Mesenteric fat pad (tissue), 1 donor: ENCODE data around the gene SLAIN2. TPM values are rescaled to one million over a fixed set of nuclear protein-coding genes. Genes with fewer than 3 reads are reported as not detected.

Experiments used
- DNase-seq: peaks from one replicate; pipeline ENCODE4 v3.0.0-alpha.2; 2020; ENCODE audit warnings: low spot score
- total RNA-seq: library from RNA; stranded (reverse); fragmentation: NEBNext Ultra II Directional; extraction: Animal tissue kit (Norgen Biotek cat#: 25700); gene quantifications from one replicate; pipeline ENCODE4 v1.2.1, GENCODE V29; 2021
- donor health status: DM: yes; HTN: yes; CAD: no.

SLAIN2 gene
- total RNA-seq, 1 donor from 2014 or later: 116 TPM

DNA sequence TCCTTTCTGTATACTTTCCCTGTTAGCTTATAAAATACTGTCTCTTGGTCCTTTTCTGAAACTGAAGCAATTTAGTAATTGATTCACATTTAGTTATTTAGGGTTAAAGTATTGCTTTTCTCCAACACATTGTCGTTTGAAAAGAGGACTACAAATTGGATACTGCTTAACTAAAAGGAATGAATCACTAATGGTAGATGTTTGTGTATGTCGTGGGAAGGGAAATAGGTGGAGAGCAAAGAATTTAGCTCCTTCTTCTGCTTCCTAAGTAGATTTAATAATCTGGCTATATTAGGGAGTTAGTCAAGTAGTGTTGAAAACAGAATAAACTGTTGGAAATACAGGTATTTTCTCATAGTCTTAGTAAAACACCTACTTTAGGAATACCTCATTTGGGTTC lies 27.9 kb downstream of the SLAIN2 start:
- no peak for DNase-seq

DNA sequence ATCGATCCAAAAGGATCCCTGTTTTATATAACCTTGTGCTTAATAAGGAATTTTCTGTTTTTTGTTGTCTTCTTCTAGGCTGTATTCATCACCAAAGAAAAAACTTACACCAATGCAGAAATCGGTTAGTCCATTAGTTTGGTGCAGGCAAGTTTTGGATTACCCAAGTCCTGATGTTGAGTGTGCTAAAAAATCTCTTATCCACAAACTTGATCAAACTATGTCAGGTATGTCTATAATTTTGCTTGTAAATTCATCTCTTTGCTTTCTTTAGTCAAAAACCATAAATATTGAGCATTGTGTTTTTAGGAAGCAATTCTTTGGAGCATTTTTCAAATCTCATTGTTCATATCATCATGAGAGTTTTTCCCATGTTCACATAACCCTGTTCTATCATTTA lies 28.4 kb downstream of the SLAIN2 start:
- no peak for DNase-seq

DNA sequence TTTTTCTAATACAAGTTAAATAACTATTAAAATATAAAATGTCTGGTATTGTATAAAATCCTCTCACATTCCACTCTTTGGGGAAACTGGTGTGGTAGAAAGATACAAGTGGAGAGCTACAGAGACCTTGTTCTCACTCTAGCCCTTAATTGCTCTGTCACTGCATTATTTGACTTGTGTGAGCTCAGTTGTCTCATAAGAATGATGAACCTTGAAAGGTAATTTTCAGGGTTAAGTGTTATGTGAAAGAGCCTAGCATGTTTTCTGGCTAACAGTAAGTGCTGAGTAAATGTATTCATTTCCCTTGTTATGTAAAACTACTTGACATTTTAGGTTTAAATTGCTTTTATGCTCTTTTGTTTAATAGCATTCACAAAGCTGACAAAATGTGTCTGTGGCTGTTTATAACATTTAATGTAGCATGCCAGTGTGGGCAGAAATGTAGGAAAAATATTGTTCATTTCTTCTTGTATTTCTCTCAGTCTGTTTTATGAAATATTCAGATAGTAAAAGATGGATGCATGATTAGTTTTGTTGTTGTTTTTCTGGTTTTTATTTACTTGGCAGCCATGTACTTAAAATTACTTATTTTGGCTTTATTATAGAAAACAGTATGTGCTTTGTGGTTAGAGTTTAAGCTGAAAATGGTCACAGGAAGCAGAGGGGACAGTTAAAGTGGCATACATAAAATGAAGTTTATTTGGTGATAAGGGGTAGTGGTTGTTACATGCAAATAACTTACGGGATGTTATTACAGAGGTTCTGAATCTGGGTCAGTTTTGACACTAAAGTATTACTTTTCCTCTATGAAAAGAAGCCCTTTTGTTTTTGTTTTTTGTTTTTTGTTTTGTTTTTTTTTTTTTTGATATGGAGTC lies 29.2 kb downstream of the SLAIN2 start:
- DNase-seq: no peak

DNA sequence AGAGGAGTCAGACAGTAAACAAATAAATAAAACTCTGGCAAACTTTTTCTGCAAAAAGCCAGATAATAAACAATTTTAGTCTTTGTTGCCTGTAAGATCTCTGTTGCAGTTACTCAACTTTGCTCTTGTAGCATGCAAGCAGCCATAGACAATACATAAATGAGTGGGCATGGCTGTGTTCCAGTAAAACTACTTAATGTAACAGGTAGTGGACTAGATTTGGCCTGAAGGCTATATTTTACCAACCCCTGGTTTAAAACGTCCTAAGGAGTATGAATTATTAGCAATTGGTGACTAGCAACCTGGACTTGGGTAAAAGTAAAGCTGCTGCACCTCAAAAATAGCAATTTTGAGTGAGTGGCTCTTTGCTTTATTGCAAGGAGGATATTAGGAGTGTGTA lies 30.9 kb downstream of the SLAIN2 start:
- no peak for DNase-seq

DNA sequence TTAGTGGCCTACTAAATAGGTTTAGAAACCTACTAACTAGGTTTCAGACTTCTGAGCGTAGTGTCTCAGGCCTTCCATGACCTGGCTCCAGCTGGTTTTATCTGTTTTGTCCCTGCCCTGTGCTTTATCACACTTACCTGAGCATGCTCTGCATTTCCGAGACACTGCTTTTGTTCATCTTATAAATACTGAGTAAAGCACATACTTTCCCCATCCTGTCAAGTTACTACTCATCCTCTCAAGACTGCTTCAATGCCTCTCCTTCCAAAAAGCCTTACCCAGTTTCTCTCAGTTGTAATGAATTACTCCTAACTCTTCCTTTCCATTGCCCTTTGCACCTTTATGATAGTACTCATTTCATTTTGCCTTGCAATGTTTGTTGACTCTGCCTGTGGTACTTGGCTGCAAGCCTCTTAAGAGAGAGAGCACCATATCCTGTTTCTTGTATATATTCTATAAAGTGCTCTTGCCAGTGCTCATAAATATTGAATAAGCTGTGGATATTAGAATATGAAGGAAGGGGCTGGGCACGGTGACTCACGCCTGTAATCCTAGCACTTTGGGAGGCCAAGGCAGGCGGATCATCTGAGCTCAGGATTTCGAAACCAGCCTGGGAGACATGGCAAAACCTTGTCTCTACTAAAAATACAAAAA lies 34.4 kb downstream of the SLAIN2 start:
- DNase-seq: no peak

DNA sequence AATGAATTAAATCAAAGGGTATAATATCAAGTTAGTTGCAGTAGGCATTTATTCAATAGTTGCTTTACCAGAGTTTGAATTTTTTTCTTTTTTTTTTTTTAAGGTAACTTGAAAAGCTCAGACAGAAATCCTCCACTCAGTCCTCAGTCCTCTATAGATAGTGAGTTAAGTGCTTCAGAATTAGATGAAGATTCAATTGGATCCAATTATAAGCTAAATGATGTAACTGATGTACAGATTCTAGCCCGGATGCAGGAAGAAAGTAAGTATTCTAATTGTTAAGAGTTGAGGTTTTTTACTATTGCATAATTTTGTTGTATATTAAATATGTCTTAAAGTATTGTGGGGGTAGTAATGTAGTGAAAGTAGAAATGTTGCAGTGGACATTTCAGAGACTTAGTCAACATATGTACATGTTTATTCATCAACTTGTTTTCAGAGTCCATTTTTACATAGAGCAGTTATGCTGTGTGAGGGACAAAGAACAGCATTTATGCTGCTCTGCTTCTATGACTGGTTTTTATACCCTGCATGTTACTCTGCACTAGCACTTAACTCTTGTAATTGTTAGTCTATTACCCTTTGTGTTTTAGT lies 38.4 kb downstream of the SLAIN2 start:
- DNase-seq: no peak

DNA sequence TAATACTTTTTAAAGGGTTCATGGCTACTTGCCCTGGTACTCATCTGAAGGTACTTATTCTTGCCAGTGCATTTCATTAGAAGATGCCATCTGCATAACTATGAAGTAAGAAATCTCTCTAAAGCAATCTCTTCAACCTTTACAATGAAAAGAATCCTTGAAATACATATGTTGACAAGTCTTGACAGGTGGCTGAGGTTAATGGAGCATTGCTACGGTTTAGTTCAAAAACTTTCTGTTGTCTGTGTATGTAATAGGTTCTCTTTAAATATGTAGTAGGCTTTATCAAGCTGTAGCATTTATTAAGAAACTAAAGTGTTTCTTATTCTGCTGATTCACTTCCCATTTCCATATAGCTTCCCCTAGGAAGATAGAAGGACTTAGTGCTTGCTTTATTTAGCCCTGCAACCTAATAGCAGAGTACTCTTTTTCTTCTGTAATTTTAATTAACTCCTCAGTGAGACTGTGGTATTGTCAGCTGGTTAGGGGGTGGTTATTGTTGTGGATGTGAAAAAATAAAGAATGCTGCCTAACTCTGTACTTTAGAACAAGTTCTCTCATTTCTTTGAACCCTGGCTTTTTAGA lies 39.3 kb downstream of the SLAIN2 start:
- DNase-seq: no peak

DNA sequence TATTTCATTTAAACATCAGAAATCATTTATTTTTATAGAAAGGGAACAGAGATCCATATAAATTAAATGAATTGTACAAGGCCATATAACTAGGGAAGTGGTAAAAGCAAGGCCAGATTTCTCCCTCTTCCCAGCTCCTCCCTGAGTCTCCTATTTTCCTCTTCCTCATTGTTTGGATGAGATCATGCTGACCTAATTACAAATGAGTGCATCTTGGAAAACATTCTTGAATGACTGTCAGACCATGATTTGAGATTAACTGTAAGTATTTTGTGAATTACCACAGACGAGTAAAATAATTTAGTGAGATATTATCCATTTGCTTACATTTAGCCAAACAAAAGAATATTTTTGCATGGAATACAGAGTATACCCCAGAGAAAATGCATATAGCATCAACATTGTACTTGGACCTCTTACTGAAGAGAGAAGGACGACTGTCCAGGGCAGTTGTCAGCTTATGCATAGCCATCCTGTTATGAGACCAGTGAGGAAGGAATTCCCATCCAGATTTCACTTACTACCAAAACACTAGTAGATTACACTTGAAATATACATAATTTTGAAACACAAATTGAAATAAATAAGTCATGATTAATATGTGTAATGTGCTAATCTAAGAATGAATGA lies 47.3 kb downstream of the SLAIN2 start:
- DNase-seq: no peak

DNA sequence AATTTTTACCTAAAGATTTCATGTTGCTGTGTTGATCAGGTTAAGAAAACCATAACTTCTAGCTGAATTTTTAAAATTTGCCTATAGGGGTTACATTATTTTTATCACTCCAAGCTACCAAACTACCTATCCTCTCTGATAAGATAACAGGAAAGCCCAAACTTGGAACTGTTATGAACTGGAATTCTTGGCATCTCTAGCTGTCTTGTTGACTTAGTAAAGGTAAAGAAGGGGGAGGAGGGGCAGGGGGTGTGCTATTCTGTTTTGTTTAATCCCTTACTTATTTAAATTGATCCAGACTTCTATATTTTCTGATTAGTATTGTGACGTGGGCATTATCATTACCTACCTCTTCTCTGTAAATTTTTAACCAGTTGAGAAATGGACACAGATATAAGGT lies 54.7 kb downstream of the SLAIN2 start:
- DNase-seq: no peak

DNA sequence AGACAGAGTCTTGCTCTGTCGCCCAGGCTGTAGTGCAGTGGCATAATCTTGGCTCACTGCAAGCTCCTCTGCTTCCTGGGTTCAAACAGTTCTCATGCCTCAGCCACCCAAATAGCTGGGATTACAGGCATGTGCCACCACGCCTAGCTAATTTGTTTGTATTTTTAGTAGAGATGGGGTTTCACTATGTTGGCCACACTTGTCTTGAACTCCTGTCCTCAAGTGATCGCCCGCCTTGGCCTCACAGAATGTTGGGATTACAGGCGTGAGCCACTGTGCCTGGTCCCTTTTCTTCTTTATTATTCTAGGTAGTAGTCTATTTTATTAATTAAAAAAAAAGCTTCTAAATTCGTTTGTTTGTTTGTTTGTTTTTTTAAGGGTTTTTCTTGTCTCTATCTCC lies 59.1 kb downstream of the SLAIN2 start:
- no peak for DNase-seq

DNA sequence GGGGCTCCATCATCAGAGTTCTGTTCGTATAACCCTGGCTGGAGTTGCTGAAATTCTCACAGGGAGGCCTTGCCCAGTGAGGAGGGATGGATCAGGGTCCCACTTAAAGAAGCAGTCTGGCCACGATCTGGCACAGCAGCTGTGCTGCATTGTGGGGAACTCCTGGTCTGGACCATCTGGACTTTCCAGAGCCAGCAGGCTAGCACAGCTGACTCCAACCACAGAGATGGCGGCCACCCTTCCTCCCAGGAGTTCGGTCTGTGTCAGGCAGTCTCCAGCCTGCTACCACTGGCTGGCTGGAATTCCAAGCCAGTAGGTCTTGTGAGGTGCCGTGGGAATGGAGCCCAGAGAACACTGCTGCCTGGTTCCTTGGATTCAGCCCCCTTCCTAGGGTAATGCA lies 62.0 kb downstream of the SLAIN2 start:
- no peak for DNase-seq

DNA sequence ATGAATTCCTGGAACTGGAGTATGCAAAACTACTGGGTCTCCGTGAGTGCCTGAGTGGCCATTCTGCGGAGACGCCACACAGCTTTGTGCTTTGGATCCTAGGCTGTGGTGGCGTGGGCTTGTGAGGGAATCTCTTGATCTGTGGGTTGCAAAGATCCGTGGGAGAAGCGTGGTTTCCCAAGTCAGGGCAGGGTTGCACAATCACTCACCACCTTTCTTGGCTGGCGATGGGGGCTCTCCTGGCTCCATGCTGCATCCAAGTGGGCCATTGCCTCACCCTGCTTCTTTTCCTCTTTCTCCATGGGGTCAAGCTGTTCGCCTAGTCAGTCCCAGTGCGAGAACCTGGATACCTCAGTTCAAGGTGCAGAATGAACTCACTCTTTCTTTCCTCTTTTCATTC lies 62.5 kb downstream of the SLAIN2 start:
- no peak for DNase-seq

DNA sequence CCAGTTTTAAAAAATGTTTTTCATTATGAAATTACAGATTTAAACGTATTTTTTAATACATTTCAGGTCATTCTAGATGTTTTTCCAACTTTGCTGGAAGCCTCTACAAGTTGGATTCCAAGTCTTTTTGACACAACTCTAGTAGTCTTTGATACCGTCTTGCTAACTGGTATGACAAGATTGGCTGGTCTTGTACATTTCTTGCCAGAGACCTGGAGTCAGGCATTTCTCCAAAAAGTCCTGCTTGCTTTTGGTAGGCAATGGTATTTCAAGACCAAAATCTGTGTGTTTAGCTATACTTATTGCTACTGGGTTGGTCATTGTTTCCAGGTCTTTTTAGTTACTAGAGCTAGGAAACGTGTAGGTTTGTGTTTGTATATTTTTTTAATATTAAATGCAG lies 64.6 kb downstream of the SLAIN2 start:
- DNase-seq: no peak

DNA sequence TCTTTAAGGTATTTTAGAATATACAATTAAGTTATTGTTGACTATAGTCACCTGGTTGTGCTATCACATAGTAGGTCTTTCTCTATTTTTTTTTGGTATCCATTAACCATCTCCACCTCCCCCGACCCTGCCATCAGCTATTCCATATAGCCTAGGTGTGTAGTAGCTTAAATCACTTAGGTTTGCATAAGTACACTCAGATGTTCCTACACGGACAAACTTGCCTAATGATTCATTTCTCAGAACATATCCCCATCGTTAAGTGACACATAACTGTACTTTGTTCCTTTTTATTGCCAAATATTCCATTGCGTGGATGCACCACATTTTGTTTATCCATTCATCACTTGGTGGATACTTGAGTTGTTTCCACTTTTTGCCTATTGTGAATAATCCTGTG lies 67.9 kb downstream of the SLAIN2 start:
- DNase-seq: no peak

DNA sequence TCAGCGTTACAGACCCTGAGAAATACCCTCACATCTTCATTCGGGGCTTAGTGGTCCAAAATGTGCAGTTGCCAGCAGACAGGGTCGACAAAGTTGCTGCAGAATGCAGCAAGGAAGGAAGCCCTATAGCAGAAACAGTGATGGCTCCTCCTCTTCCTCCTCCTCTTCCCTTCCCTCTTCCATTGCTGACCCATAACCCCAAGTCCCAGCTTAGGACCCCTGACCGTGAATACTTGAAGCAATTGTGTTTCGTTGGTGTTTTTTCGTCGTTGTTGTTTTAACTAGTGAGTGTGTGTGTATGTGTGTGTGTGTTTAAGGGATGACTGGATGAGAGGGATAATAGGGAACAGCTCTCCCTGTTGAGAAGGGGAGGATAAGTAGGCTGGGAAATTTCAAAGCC lies 69.5 kb downstream of the SLAIN2 start:
- DNase-seq: no peak

DNA sequence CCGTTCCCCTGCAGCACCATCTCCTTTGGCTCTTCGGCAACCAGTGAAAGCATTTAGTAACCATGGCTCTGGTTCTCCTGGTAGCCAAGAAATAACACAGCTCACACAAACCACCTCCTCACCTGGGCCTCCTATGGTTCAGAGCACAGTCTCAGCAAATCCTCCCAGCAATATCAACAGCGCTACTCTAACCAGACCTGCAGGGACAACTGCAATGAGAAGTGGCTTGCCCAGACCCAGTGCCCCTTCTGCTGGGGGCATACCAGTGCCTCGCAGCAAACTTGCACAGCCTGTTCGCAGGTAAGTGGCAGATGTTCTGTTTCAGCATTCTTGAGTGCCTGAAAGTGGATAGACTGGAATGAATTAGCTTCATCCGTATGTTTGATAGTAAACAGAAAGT lies 78.8 kb downstream of the SLAIN2 start:
- no peak for DNase-seq

DNA sequence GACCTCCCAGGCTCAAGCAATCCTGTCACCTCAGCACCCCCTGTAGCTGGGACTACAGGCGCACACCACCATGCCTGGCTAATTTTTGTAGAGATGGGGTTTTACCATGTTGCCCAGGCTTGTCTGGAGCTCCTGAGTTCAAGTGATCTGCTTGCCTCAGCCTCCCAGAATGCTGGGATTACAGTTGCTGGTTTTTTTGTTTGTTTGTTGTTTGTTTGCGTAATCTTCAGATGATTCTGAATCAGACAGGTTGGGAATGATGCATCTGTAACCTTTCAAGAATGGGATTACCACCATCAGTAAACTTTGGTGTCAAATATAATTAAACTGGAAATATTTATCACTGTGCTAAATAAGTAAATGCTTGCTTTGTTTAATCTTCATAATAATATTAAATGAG lies 79.8 kb downstream of the SLAIN2 start:
- DNase-seq: no peak

DNA sequence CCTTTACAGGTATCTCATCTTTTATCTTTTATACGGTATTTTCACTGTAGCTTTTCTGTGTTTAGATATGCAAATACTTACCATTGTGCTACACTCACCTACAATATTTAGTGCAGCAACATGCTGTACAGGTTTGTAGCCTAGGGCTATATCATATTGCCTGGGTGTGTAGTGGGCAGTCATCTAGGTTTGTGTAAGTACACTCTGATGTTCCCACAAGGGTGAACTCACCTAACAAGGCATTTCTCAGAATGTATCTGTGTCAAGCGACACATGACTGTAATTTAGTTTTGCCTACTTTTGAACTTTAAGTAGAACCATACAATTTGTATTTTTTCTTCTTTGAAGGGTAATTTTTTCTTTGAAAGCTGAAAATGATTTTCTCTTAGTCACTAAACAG lies 87.6 kb downstream of the SLAIN2 start:
- no peak for DNase-seq

DNA sequence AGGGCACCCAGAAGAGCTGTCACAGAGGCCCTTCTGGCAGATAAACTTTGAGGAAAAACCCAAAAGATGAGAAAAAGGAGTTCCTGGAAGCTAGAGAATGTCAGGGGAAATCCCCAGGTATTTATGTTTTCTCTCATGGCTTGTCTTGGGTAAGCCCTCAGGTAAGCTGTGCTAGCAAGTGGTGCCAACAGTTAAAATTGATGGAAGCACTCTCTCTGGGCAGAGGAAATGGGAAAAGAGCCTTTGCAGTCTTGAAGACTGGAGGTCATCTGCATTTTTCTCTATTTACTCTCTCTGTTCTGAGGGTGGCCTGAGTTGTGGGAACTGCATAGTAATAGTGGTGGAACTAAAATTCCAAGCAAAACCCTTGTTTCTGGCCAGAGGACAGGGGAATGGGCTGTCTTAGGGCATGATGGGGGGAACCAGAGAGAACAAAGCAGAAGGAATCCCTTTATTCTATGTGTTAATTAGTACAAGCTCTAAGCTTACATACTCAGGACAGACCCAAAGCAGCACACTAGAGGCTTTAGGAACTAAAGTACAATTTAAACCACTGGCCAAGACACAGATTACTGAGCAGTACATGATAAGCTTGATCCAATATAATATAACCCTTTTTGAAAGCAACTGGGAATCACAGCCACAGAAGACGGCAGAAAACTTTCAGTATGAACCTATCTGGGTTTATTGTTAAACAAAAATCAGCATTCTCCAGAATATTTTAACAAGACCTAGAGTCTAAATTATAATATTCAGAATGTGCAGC lies 88.6 kb downstream of the SLAIN2 start:
- no peak for DNase-seq

DNA sequence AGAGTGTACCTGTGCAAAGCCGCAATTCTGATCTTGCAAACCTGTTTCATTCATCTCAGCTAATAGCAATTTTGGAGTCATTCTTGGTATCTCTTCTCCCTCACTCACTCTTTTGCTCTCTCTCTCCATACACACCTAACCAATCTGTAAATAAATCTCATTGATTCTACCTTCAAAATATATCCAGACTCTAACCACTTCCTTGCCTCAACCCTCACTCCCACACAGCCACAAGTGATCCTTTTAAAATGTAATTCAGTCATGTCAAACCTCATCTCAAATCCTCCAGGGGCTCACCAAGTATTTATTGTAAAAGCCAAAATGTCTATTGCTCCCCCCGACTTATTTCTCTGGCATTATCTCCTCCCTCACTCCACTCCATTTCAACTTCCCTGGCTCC lies 90.1 kb downstream of the SLAIN2 start:
- DNase-seq: no peak

DNA sequence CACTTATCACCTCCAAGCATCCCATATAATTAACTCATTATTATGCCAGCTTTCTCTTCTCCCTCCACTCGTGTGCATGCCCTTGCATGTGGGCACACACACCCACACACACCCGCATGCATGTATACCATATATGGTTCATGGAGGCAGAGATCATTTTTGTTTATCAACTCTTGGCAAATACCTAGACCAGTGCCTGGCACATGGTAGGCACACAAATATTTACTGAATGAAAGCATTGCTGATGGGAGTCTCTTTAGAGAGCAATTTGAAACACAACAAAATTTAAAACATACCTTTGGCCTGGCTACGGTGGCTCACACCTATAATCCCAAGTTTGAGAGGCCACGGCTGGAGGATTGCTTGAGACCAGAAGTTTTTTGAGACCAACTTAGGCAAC lies 90.7 kb downstream of the SLAIN2 start:
- DNase-seq: no peak
